HepG2 (cell line): ENCODE data around the gene ERFL. TPM values are rescaled to one million over a fixed set of nuclear protein-coding genes. Genes with fewer than 3 reads are reported as not detected.

ENCODE experiments used
- DBP ChIP-seq: sonication (generic); formaldehyde crosslinking; IDR thresholded peaks from 2 replicates; pipeline ENCODE4 v1.4.0; 2020; ENCODE audit warnings: missing genetic modification reagents; ENCODE audit errors: not compliant biosample characterization
- DR1 ChIP-seq: sonication (generic); formaldehyde crosslinking; IDR thresholded peaks from 2 replicates; pipeline ENCODE4 v1.8.0; 2021; ENCODE audit warnings: mild to moderate bottlenecking, missing genetic modification reagents, inconsistent platforms
- GTF2F1 ChIP-seq: fragments of 150-350 bp; IDR thresholded peaks from 2 replicates; pipeline ENCODE4 v1.6.1; 2014; ENCODE audit warnings: low read length
- IKZF1 ChIP-seq: fragments of 450-650 bp; IDR thresholded peaks from 2 replicates; pipeline ENCODE4 v1.7.1; 2016
- MAZ ChIP-seq, 2 experiments: sonication (generic) in 1 of 2; formaldehyde crosslinking in 1 of 2; IDR thresholded peaks; 2 replicates each; pipeline versions ENCODE4 v1.5.0 to v1.6.1; 2012 to 2020; ENCODE audit warnings: low read depth in 2 of 2, mild to moderate bottlenecking in 2 of 2, borderline replicate concordance in 1 of 2, improper control_type of control experiment in 1 of 2, low read length in 1 of 2, missing genetic modification reagents in 1 of 2, moderate library complexity in 1 of 2
- MXD1 ChIP-seq: sonication (generic); formaldehyde crosslinking; IDR thresholded peaks from 2 replicates; pipeline ENCODE4 v1.4.0; 2020; ENCODE audit warnings: mild to moderate bottlenecking, missing genetic modification reagents
- MXD3 ChIP-seq: IDR thresholded peaks from 2 replicates; pipeline ENCODE4 v1.6.1; 2016; ENCODE audit warnings: mild to moderate bottlenecking, missing biosample characterization, missing genetic modification reagents
- NBN ChIP-seq: fragments of 450-650 bp; conservative IDR thresholded peaks from 2 replicates; pipeline ENCODE4 v1.6.1; 2017
- POLR2AphosphoS5 ChIP-seq: IDR thresholded peaks from 2 replicates; pipeline ENCODE4 v1.6.1; 2012; ENCODE audit warnings: low read depth, low read length
- RFX3 ChIP-seq: IDR thresholded peaks from 2 replicates; pipeline ENCODE4 v1.6.1; 2016; ENCODE audit warnings: missing biosample characterization, missing genetic modification reagents
- SETDB1 ChIP-seq: sonication (generic); formaldehyde crosslinking; IDR thresholded peaks from 2 replicates; pipeline ENCODE4 v1.5.1; 2020; ENCODE audit warnings: missing genetic modification reagents, mild to moderate bottlenecking, borderline replicate concordance
- SOX5 ChIP-seq: IDR thresholded peaks from 2 replicates; pipeline ENCODE4 v1.6.1; 2016; ENCODE audit warnings: borderline replicate concordance
- TBX2 ChIP-seq: sonication (generic); formaldehyde crosslinking; IDR thresholded peaks from 2 replicates; pipeline ENCODE4 v1.5.0; 2020; ENCODE audit warnings: missing genetic modification reagents, mild to moderate bottlenecking, borderline replicate concordance
- ZBTB7B ChIP-seq: sonication (generic); formaldehyde crosslinking; IDR thresholded peaks from 2 replicates; pipeline ENCODE4 v1.4.0; 2020; ENCODE audit warnings: missing genetic modification reagents
- ZFP36 ChIP-seq: fragments of 150-350 bp; IDR thresholded peaks from 2 replicates; pipeline ENCODE4 v1.6.1; 2018; ENCODE audit warnings: borderline replicate concordance, low read length, low read depth; ENCODE audit not compliant: partially characterized antibody
- ZFP37 ChIP-seq: sonication (generic); formaldehyde crosslinking; IDR thresholded peaks from 2 replicates; pipeline ENCODE4 v1.4.0; 2020; ENCODE audit warnings: missing genetic modification reagents, borderline replicate concordance
- ZGPAT ChIP-seq: IDR thresholded peaks from 2 replicates; pipeline ENCODE4 v1.6.1; 2016; ENCODE audit warnings: mild to moderate bottlenecking
- ZMAT5 ChIP-seq: sonication (generic); formaldehyde crosslinking; IDR thresholded peaks from 2 replicates; pipeline ENCODE4 v1.5.0; 2020; ENCODE audit warnings: mild to moderate bottlenecking, low read depth, missing genetic modification reagents, borderline replicate concordance
- ZNF143 ChIP-seq: sonication (generic); formaldehyde crosslinking; IDR thresholded peaks from 2 replicates; pipeline ENCODE4 v1.4.0; 2020; ENCODE audit warnings: missing genetic modification reagents
- ZNF34 ChIP-seq: sonication (generic); formaldehyde crosslinking; IDR thresholded peaks from 2 replicates; pipeline ENCODE4 v1.4.0; 2020; ENCODE audit warnings: mild to moderate bottlenecking, missing genetic modification reagents, borderline replicate concordance
- ZNF432 ChIP-seq: sonication (generic); formaldehyde crosslinking; IDR thresholded peaks from 2 replicates; pipeline ENCODE4 v1.5.0; 2020; ENCODE audit warnings: missing genetic modification reagents, mild to moderate bottlenecking, borderline replicate concordance
- ZNF547 ChIP-seq: sonication (generic); formaldehyde crosslinking; IDR thresholded peaks from 2 replicates; pipeline ENCODE4 v1.5.1; 2020; ENCODE audit warnings: mild to moderate bottlenecking, missing genetic modification reagents
- ZNF720 ChIP-seq: sonication (generic); formaldehyde crosslinking; IDR thresholded peaks from 2 replicates; pipeline ENCODE4 v1.4.0; 2020; ENCODE audit warnings: missing genetic modification reagents
- ZNF724P ChIP-seq: sonication (generic); formaldehyde crosslinking; IDR thresholded peaks from 2 replicates; pipeline ENCODE4 v1.8.0; 2022; ENCODE audit warnings: missing genetic modification reagents, borderline replicate concordance
- ZNF747 ChIP-seq: sonication (generic); formaldehyde crosslinking; IDR thresholded peaks from 2 replicates; pipeline ENCODE4 v1.8.1; 2023; ENCODE audit warnings: missing genetic modification reagents, mild to moderate bottlenecking, borderline replicate concordance
- ZNF777 ChIP-seq: sonication (generic); formaldehyde crosslinking; IDR thresholded peaks from 2 replicates; pipeline ENCODE4 v1.4.0; 2020; ENCODE audit warnings: missing genetic modification reagents
- ZNF781 ChIP-seq: sonication (generic); formaldehyde crosslinking; IDR thresholded peaks from 2 replicates; pipeline ENCODE4 v1.5.1; 2020; ENCODE audit warnings: borderline replicate concordance, mild to moderate bottlenecking, missing genetic modification reagents; ENCODE audit errors: not compliant biosample characterization
- ZNF883 ChIP-seq: sonication (generic); formaldehyde crosslinking; IDR thresholded peaks from 2 replicates; pipeline ENCODE4 v1.5.1; 2020; ENCODE audit warnings: mild to moderate bottlenecking, missing genetic modification reagents; ENCODE audit errors: not compliant biosample characterization
- polyA plus RNA-seq, 8 experiments: library from polyadenylated mRNA; depleted of rRNA in 3 of 8; stranded (reverse) in 7 of 8; unstranded in 1 of 8; fragments of >200 nt; fragmentation: Illumina TruSeq in 4 of 8; extraction: Trizol in 4 of 8; gene quantifications; 2 replicates each; pipeline versions ENCODE4 v1.2.1 to v1.2.3, GENCODE V29; 2011 to 2016; ENCODE audit warnings: low read depth in 4 of 8, missing spikeins in 1 of 8, mixed read lengths in 1 of 8; ENCODE audit not compliant: insufficient read depth in 1 of 8
- total RNA-seq, 5 experiments: library from RNA; depleted of rRNA; stranded (reverse); fragments of >200 nt; fragmentation: Illumina TruSeq; extraction: Trizol; gene quantifications; 2 replicates each; pipeline ENCODE4 v1.2.3, GENCODE V29; 2016; ENCODE audit warnings: low read depth in 1 of 5

Gene ERFL
- total and polyA plus RNA-seq, 2 of the 13 experiments (the other 11 are each of a cell fraction or from before 2014, with no cell fraction given) = not detected

GRCh38 chr19:41882568-41883462, 45.4 kb downstream of the ERFL start, which contains the start of gene ARHGEF1 (continued):
- TF ChIP-seq ZGPAT (CRISPR knock-in tag) (no peak), MXD3 (no peak; the same call in 1 of the 2 replicates), IKZF1 (no peak), ZNF883 (peak; percentile 42), DR1 (CRISPR knock-in tag) (no peak), ZNF547 (no peak), ZFP37 (no peak), SOX5 (CRISPR knock-in tag) (no peak), MXD1 (peak; percentile 25; the same call in 1 of the 2 replicates), MAZ (IDR thresholded peaks at IDR 0.05; ENCODE audit: borderline replicate concordance, low read depth, low read length) (peak; percentile 45; the same call in 1 of the 2 replicates), MAZ (CRISPR knock-in tag; IDR thresholded peaks at IDR 0.05; ENCODE audit: low read depth) (no peak), ZFP36 (no peak), ZMAT5 (no peak), ZNF432 (CRISPR knock-in tag) (no peak), ZNF34 (CRISPR knock-in tag) (no peak), ZNF781 (CRISPR knock-in tag) (no peak), ZNF777 (CRISPR knock-in tag) (no peak), SETDB1 (CRISPR knock-in tag) (no peak), POLR2AphosphoS5 (no peak), RFX3 (CRISPR knock-in tag) (no peak), ZNF747 (CRISPR knock-in tag) (no peak), ZBTB7B (no peak), TBX2 (no peak), NBN (no peak), GTF2F1 (no peak), ZNF720 (no peak), DBP (no peak), ZNF143 (CRISPR knock-in tag) (no peak), ZNF724P (CRISPR knock-in tag) (no peak)
